Smooth muscle cell (in vitro differentiated cells): ENCODE data around the gene RXFP1. TPM values are rescaled to one million over a fixed set of nuclear protein-coding genes. Genes with fewer than 3 reads are reported as not detected.
"Not testable (repeated sequence)": the region's sequence is repeated elsewhere in the genome, so short reads cannot be mapped to it uniquely, and the experiment has no call there.

Experiments
- DNase-seq: peaks from one replicate; lab custom pipeline; 2025; ENCODE audit not compliant: unreplicated experiment; lab: John Stamatoyannopoulos, UW
- H2AFZ ChIP-seq: fragments of 200-600 bp; sonication (generic); 2 replicates; pipeline ENCODE4 v1.6.0; 2016; ENCODE audit warnings: antibody characterized with exemption, low read depth, mild to moderate bottlenecking
- H3F3A ChIP-seq: fragments of 200-600 bp; sonication (generic); 2 replicates; pipeline ENCODE4 v1.6.0; 2017; ENCODE audit warnings: antibody characterized with exemption, low read depth
- H3K27ac ChIP-seq: fragments of 200-600 bp; sonication (generic); 2 replicates; pipeline ENCODE4 v1.5.1; 2016; ENCODE audit warnings: low read depth, mild to moderate bottlenecking
- H3K27me3 ChIP-seq: fragments of 200-600 bp; sonication (generic); 2 replicates; pipeline ENCODE4 v1.6.1; 2016; ENCODE audit warnings: low read depth, mild to moderate bottlenecking
- H3K36me3 ChIP-seq: fragments of 200-600 bp; sonication (generic); 2 replicates; pipeline ENCODE4 v1.5.1; 2016; ENCODE audit warnings: low read depth
- H3K4me1 ChIP-seq: fragments of 200-600 bp; sonication (generic); 2 replicates; pipeline ENCODE4 v1.5.1; 2016; ENCODE audit warnings: low read depth
- H3K4me2 ChIP-seq: fragments of 200-600 bp; sonication (generic); 2 replicates; pipeline ENCODE4 v1.6.0; 2016; ENCODE audit warnings: mild to moderate bottlenecking
- H3K4me3 ChIP-seq: fragments of 200-600 bp; sonication (generic); 2 replicates; pipeline ENCODE4 v1.5.1; 2016; ENCODE audit warnings: mild to moderate bottlenecking
- H3K79me2 ChIP-seq: fragments of 200-600 bp; sonication (generic); 2 replicates; pipeline ENCODE4 v1.6.0; 2016; ENCODE audit warnings: low read depth, mild to moderate bottlenecking
- H3K9ac ChIP-seq: fragments of 200-600 bp; sonication (generic); 2 replicates; pipeline ENCODE4 v1.6.0; 2016; ENCODE audit warnings: low read depth
- H3K9me3 ChIP-seq: fragments of 200-600 bp; sonication (generic); replicated peaks from 2 replicates; pipeline ENCODE4 v1.5.1; 2016; ENCODE audit warnings: low read depth
- H4K20me1 ChIP-seq: fragments of 200-600 bp; sonication (generic); 2 replicates; pipeline ENCODE4 v1.6.0; 2016; ENCODE audit warnings: low read depth
- CTCF ChIP-seq: fragments of 200-600 bp; sonication (generic); IDR thresholded peaks from 2 replicates; pipeline ENCODE4 v1.5.1; 2017; ENCODE audit warnings: borderline replicate concordance, mild to moderate bottlenecking, antibody characterized with exemption; ENCODE audit not compliant: insufficient read depth, poor library complexity, severe bottlenecking
- WGBS: methylation state at CpG from one replicate; pipeline ENCODE4 v1.1.7; 2016; ENCODE audit warnings: low lambda C conversion rate; 5-methylcytosine and 5-hydroxymethylcytosine counted together
- polyA plus RNA-seq: library from polyadenylated mRNA; unstranded; fragments of >200 nt; fragmentation: Nextera tagmentation; extraction: Ambion mirVana; gene quantifications from 2 replicates; pipeline ENCODE4 v1.2.1, GENCODE V29; 2016
- total RNA-seq: library from RNA; depleted of rRNA; stranded (reverse); fragments of >200 nt; gene quantifications from 2 replicates; pipeline ENCODE4 v1.2.3, GENCODE V29; 2014

RXFP1 gene
- total and polyA plus RNA-seq, 2 experiments from 2014 or later: not detected

- H3K27me3 ChIP-seq, H2AFZ ChIP-seq, DNase-seq, H3K4me2 ChIP-seq, H3K27ac ChIP-seq, H3K36me3 ChIP-seq, H3K9ac ChIP-seq, H3K4me1 ChIP-seq, H3F3A ChIP-seq, H4K20me1 ChIP-seq, H3K4me3 ChIP-seq, H3K9me3 ChIP-seq: not testable (repeated sequence)
- H3K79me2 ChIP-seq: peaks cover 13% of the 10 kb centered on the region
- 89% methylated on average over 8 of the region's 8 CpGs for WGBS
These were observed 142.3 kb downstream of the RXFP1 start for GRCh38 chr4:158663707-158664625.

- no peaks in the 10 kb centered on the region for H3K27me3 ChIP-seq
- no peaks in the 10 kb centered on the region for H3K9me3 ChIP-seq
- no peak overlapping the region for H3K4me3 ChIP-seq
- H3K79me2 ChIP-seq: peaks cover 21% of the 10 kb centered on the region
- no peak overlapping the region for H3K4me2 ChIP-seq
- no peak for TF ChIP-seq CTCF
- no peaks in the 10 kb centered on the region for H4K20me1 ChIP-seq
- H3K36me3 ChIP-seq: no peaks in the 10 kb centered on the region
- H3F3A ChIP-seq: no peaks in the 10 kb centered on the region
- H3K4me1 ChIP-seq: no peaks in the 10 kb centered on the region
- no peak overlapping the region for H3K27ac ChIP-seq
- H2AFZ ChIP-seq: no peak overlapping the region
- H3K9ac ChIP-seq: no peak overlapping the region
- no peak for DNase-seq
- WGBS: 99% methylated on average over 13 of the region's 18 CpGs
These were observed 143.1 kb downstream of the RXFP1 start for GRCh38 chr4:158664806-158665205.

- 100% methylated on average over 2 of the region's 2 CpGs for WGBS
- Histone ChIP-seq H3K4me1 (peaks cover 5% of the 10 kb centered on the region), H2AFZ (no peak overlapping the region), H3K36me3 (no peaks in the 10 kb centered on the region), H3K4me2 (no peak overlapping the region), H3K4me3 (no peak overlapping the region), H3F3A (no peaks in the 10 kb centered on the region), H4K20me1 (no peaks in the 10 kb centered on the region), H3K9ac (no peak overlapping the region), H3K79me2 (peaks cover 30% of the 10 kb centered on the region), H3K27me3 (no peaks in the 10 kb centered on the region), H3K27ac (no peak overlapping the region), H3K9me3 (no peaks in the 10 kb centered on the region)
- TF ChIP-seq CTCF: no peak
- no peak for DNase-seq
These were observed 145.2 kb downstream of the RXFP1 start for GRCh38 chr4:158666892-158667291.

- H3K4me2 ChIP-seq: no peak overlapping the region
- DNase-seq: no peak
- no peaks in the 10 kb centered on the region for H4K20me1 ChIP-seq
- 67% methylated on average over 3 of the region's 3 CpGs for WGBS
- H3K27me3 ChIP-seq: no peaks in the 10 kb centered on the region
- H3K4me1 ChIP-seq: peaks cover 5% of the 10 kb centered on the region
- H3F3A ChIP-seq: no peaks in the 10 kb centered on the region
- H3K36me3 ChIP-seq: no peaks in the 10 kb centered on the region
- no peak overlapping the region for H3K4me3 ChIP-seq
- H3K79me2 ChIP-seq: peaks cover 30% of the 10 kb centered on the region
- no peaks in the 10 kb centered on the region for H3K9me3 ChIP-seq
- TF ChIP-seq CTCF: peak; percentile 45
- H3K27ac ChIP-seq: no peak overlapping the region
- no peak overlapping the region for H3K9ac ChIP-seq
- no peak overlapping the region for H2AFZ ChIP-seq
These were observed 146.0 kb downstream of the RXFP1 start for GRCh38 chr4:158667651-158668198.
